ENCODE measurements around the gene NCKAP1.
"Not testable (repeated sequence)": the region's sequence is repeated elsewhere in the genome, so short reads cannot be mapped to it uniquely, and the experiment has no call there.

Gene NCKAP1

DNA sequence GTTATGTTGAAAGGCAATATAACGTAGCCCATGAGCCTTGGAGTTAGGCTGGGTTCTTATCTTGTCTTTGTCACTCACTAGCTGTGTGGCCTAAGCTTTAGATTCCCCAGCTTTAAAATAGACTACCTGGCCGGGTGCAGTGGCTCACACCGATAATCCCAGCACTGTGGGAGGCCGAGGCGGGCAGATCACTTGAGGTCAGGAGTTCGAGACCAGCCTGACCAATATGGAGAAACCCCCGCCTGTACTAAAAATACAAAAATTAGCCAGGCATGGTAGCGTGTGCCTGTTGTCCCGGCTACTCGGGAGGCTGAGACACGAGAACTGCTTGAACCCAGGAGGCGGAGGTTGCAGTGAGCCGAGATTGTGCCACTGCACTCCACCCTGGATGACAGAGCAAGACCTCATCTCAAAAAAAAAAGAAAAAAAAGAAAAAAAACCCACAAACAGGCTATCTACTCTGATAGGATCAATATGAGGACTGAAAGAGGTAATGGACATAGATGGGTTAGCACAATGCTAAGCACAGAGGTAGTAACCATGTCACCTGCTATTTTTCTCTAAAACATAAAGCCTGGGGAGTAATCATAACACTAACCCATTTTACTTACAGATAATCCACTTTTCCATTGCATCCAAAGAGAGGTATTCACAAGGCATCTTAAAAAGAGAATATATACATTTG lies 43.9 kb downstream of the NCKAP1 start:
- no peaks in the 10 kb centered on the region for H3K36me3 ChIP-seq
- H3K4me2 ChIP-seq = no peak overlapping the region
- no peaks in the 10 kb centered on the region; a peak in 1 of 22 replicates for H3K9me3 ChIP-seq (replicated peaks in 1 of 11)
- no peak overlapping the region for H3K9ac ChIP-seq
- TF ChIP-seq Cebpa-rat (IDR thresholded peaks at IDR 0.05) = no peak
- no peaks in the 10 kb centered on the region for H4K20me1 ChIP-seq
- H3K4me1 ChIP-seq = no peaks in the 10 kb centered on the region
- no peak overlapping the region for H3K4me3 ChIP-seq
- H3K27ac ChIP-seq = no peak overlapping the region
- no peaks in the 10 kb centered on the region for H3K27me3 ChIP-seq

- Histone ChIP-seq H3K27ac (no peak overlapping the region), H3K4me3 (no peak overlapping the region), H3K9ac (no peak overlapping the region), H4K20me1 (no peaks in the 10 kb centered on the region), H3K36me3 (no peaks in the 10 kb centered on the region), H3K27me3 (no peaks in the 10 kb centered on the region), H3K4me1 (no peaks in the 10 kb centered on the region), H3K9me3 (replicated peaks in 1 of 11) (no peaks in the 10 kb centered on the region), H3K4me2 (no peak overlapping the region)
- no peak for TF ChIP-seq Cebpa-rat (IDR thresholded peaks at IDR 0.05)
These were observed 55.3 kb downstream of the NCKAP1 start for GRCh38 chr2:182982941-182983340.

GRCh38 chr2:182981475-182981874 lies 56.8 kb downstream of the NCKAP1 start:
- H4K20me1 ChIP-seq; H3K4me3 ChIP-seq; H3K9ac ChIP-seq; H3K36me3 ChIP-seq; H3K27me3 ChIP-seq; H3K4me1 ChIP-seq; H3K4me2 ChIP-seq; H3K27ac ChIP-seq; H3K9me3 ChIP-seq (replicated peaks in 1 of 11): not testable (repeated sequence)

DNA sequence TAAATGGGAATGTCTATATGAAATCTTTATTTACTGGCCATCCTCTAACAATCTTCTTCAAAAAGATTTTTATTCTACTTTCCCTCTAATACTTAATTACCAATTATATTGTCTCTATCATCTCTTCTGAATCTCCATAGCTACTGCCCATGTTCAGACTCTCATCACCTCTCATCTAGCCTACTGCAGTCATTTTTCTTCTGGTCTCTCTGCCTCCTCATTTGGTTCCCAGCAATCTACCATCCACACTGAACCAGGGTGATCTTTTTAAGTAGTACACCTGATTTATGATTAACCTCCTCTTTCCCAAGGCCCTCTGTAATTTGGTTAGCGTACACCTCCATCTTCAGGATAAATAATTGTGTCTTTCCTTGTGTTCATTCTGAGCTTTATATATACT lies 57.6 kb downstream of the NCKAP1 start:
- Histone ChIP-seq H3K27ac (no peak overlapping the region), H3K4me1 (no peaks in the 10 kb centered on the region), H3K4me2 (no peak overlapping the region), H4K20me1 (no peaks in the 10 kb centered on the region), H3K4me3 (no peak overlapping the region), H3K27me3 (no peaks in the 10 kb centered on the region), H3K36me3 (no peaks in the 10 kb centered on the region), H3K9ac (no peak overlapping the region), H3K9me3 (replicated peaks in 1 of 11) (no peaks in the 10 kb centered on the region)
- no peak for TF ChIP-seq Cebpa-rat (IDR thresholded peaks at IDR 0.05)

GRCh38 chr2:182980115-182980514 lies 58.1 kb downstream of the NCKAP1 start:
- H3K9me3 ChIP-seq (replicated peaks in 1 of 11) = no peaks in the 10 kb centered on the region
- H3K9ac ChIP-seq = no peak overlapping the region
- no peaks in the 10 kb centered on the region for H3K36me3 ChIP-seq
- no peak for TF ChIP-seq Cebpa-rat (IDR thresholded peaks at IDR 0.05)
- no peak overlapping the region for H3K27ac ChIP-seq
- H3K4me3 ChIP-seq = no peak overlapping the region
- H3K27me3 ChIP-seq = no peaks in the 10 kb centered on the region
- peaks cover 0 to 3% (median 0%) of the 10 kb centered on the region in 10 experiments; a peak in 3 of 20 replicates for H3K4me1 ChIP-seq
- no peak overlapping the region for H3K4me2 ChIP-seq
- no peaks in the 10 kb centered on the region for H4K20me1 ChIP-seq

DNA sequence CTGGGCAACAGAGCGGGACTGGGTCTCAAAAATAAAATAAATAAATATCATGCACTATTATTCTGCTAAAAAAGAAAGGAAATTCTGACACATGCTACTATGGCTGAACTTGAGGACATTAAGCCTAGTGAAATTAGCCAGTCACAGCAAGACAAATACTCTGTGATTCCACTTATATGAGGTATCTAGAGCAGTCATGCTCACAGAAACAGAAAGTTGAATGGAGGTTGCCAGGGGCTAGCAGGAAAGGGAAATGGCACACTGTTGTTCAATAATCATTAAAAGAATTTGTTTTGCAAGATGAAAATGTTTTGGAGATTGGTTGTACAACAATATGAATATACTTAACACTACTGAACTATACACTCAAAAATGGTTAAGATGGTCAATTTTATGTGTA lies 60.8 kb downstream of the NCKAP1 start:
- Histone ChIP-seq H3K27me3 (no peaks in the 10 kb centered on the region), H3K9me3 (replicated peaks in 1 of 11) (peaks cover 0 to under 1% (median 0%) of the 10 kb centered on the region in 11 experiments; a peak in 1 of 22 replicates), H4K20me1 (no peaks in the 10 kb centered on the region), H3K9ac (no peak overlapping the region), H3K36me3 (no peaks in the 10 kb centered on the region), H3K4me2 (no peak overlapping the region), H3K4me3 (no peak overlapping the region), H3K4me1 (peaks cover 0 to 9% (median 0%) of the 10 kb centered on the region in 10 experiments; a peak in 3 of 20 replicates), H3K27ac (no peak overlapping the region)
- TF ChIP-seq Cebpa-rat (IDR thresholded peaks at IDR 0.05) = no peak

- peaks cover 0 to 17% (median 7%) of the 10 kb centered on the region in 11 experiments; a peak in 9 of 22 replicates for H3K9me3 ChIP-seq (replicated peaks in 1 of 11)
- H3K4me1 ChIP-seq = peaks cover 0 to 9% (median 0%) of the 10 kb centered on the region in 10 experiments; a peak in 3 of 20 replicates
- no peaks in the 10 kb centered on the region for H3K36me3 ChIP-seq
- H3K27me3 ChIP-seq = no peaks in the 10 kb centered on the region
- no peak overlapping the region for H3K27ac ChIP-seq
- H3K4me3 ChIP-seq = no peak overlapping the region
- H3K4me2 ChIP-seq = no peak overlapping the region
- no peak overlapping the region for H3K9ac ChIP-seq
- no peaks in the 10 kb centered on the region for H4K20me1 ChIP-seq
- no peak for TF ChIP-seq Cebpa-rat (IDR thresholded peaks at IDR 0.05)
These were observed 64.6 kb downstream of the NCKAP1 start for GRCh38 chr2:182973441-182974352.

GRCh38 chr2:182972548-182972942 lies 65.7 kb downstream of the NCKAP1 start:
- Histone ChIP-seq H3K36me3 (no peaks in the 10 kb centered on the region), H3K4me3 (no peak overlapping the region), H4K20me1 (no peaks in the 10 kb centered on the region), H3K4me1 (peaks cover 0 to 9% (median 0%) of the 10 kb centered on the region in 10 experiments; a peak in 3 of 20 replicates), H3K27me3 (no peaks in the 10 kb centered on the region), H3K4me2 (no peak overlapping the region), H3K9me3 (replicated peaks in 1 of 11) (peaks cover 0 to 17% (median 7%) of the 10 kb centered on the region in 11 experiments; a peak in 9 of 22 replicates), H3K27ac (no peak overlapping the region), H3K9ac (no peak overlapping the region)
- TF ChIP-seq Cebpa-rat (IDR thresholded peaks at IDR 0.05) = no peak

- Histone ChIP-seq H3K36me3 (no peaks in the 10 kb centered on the region), H3K9ac (no peak overlapping the region), H3K27ac (no peak overlapping the region), H4K20me1 (no peaks in the 10 kb centered on the region), H3K27me3 (no peaks in the 10 kb centered on the region), H3K4me2 (no peak overlapping the region), H3K4me1 (peaks cover 0 to 9% (median 0%) of the 10 kb centered on the region in 10 experiments; a peak in 3 of 20 replicates), H3K4me3 (no peak overlapping the region), H3K9me3 (replicated peaks in 1 of 11) (peaks cover 0 to 17% (median 7%) of the 10 kb centered on the region in 11 experiments; a peak in 9 of 22 replicates)
- no peak for TF ChIP-seq Cebpa-rat (IDR thresholded peaks at IDR 0.05)
These were observed 66.3 kb downstream of the NCKAP1 start for GRCh38 chr2:182971820-182972547.

Measured in BLaER1 treated with 17β-estradiol and CSF1 and Interleukin-3, amounts not matched to agents 10 nM and 100 nM (cell line).